PFSK-1 (cell line): ENCODE data around the gene OR8A1.

Source experiments
- FOXP2 ChIP-seq: optimal IDR thresholded peaks from 2 replicates; pipeline ENCODE3; 2011; ENCODE audit warnings: borderline replicate concordance, control low read depth, inconsistent platforms; ENCODE audit not compliant: insufficient read depth; ENCODE audit errors: extremely low read length, extremely low read depth
- POLR2AphosphoS5 ChIP-seq: IDR thresholded peaks from 2 replicates; pipeline ENCODE4 v1.6.1; 2012; ENCODE audit warnings: low read depth, mild to moderate bottlenecking, control low read depth, low read length, moderate library complexity
- SIN3A ChIP-seq: IDR thresholded peaks from 2 replicates; pipeline ENCODE4 v1.6.1; 2012; ENCODE audit warnings: mild to moderate bottlenecking, low read length, moderate library complexity, borderline replicate concordance; ENCODE audit not compliant: insufficient read depth
- TAF1 ChIP-seq: IDR thresholded peaks from 2 replicates; pipeline ENCODE4 v1.6.1; 2012; ENCODE audit warnings: low read length, control low read depth, borderline replicate concordance; ENCODE audit not compliant: insufficient read depth
- TF ChIP-seq, protein P1 (sequence below), 2 experiments: IDR thresholded peaks; 2 replicates each; pipeline versions ENCODE4 v1.6.1 to v1.8.0; 2011 to 2012; ENCODE audit warnings: low read depth in 2 of 2, low read length in 2 of 2, control low read depth in 1 of 2, inconsistent platforms in 1 of 2, mild to moderate bottlenecking in 1 of 2, moderate library complexity in 1 of 2; ENCODE audit not compliant: insufficient read depth in 1 of 2

The OR8A1 gene

DNA sequence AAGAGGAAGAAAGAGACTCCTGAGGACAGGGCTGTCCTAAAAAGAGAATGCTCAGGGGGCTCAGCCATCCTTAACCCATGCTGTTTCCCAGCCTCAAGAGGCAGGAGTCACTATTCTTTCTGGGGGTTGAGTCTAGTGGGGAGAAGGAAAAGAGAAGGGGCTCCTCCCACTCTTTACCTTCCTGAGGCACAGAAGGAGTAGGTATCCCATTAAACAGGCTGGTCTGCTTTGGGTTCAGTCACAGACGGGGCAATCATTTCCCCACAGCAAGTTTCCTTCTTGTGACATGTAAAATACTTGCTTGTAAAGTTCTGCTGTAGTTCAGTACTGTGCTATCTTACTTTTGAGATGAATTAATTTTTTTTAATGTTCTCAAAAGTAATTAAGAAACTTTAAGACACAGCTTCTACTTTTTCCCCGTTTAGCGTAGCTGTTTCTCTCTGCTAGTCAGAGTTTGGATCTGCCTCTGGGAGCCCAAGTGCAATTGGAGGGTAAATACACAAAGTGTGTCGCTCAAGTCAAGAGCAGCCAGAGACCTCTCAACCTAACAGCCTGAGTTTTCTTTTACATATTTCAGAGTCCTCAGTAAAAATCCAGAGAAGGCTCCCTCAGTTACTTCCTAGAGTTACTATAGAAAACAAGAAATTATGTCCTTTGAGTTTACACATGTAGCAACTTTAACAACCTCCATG, 15.0 kb downstream of the OR8A1 start:
- TF ChIP-seq FOXP2: no peak
- no peak for TF ChIP-seq POLR2AphosphoS5
- no peak for TF ChIP-seq SIN3A
- TF ChIP-seq TAF1: no peak
- TF ChIP-seq, protein P1, sequence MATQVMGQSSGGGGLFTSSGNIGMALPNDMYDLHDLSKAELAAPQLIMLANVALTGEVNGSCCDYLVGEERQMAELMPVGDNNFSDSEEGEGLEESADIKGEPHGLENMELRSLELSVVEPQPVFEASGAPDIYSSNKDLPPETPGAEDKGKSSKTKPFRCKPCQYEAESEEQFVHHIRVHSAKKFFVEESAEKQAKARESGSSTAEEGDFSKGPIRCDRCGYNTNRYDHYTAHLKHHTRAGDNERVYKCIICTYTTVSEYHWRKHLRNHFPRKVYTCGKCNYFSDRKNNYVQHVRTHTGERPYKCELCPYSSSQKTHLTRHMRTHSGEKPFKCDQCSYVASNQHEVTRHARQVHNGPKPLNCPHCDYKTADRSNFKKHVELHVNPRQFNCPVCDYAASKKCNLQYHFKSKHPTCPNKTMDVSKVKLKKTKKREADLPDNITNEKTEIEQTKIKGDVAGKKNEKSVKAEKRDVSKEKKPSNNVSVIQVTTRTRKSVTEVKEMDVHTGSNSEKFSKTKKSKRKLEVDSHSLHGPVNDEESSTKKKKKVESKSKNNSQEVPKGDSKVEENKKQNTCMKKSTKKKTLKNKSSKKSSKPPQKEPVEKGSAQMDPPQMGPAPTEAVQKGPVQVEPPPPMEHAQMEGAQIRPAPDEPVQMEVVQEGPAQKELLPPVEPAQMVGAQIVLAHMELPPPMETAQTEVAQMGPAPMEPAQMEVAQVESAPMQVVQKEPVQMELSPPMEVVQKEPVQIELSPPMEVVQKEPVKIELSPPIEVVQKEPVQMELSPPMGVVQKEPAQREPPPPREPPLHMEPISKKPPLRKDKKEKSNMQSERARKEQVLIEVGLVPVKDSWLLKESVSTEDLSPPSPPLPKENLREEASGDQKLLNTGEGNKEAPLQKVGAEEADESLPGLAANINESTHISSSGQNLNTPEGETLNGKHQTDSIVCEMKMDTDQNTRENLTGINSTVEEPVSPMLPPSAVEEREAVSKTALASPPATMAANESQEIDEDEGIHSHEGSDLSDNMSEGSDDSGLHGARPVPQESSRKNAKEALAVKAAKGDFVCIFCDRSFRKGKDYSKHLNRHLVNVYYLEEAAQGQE (IDR thresholded peaks at IDR 0.05; ENCODE audit: insufficient read depth in 1 of 2, low read depth in 2 of 2, low read length in 2 of 2): no peak

DNA sequence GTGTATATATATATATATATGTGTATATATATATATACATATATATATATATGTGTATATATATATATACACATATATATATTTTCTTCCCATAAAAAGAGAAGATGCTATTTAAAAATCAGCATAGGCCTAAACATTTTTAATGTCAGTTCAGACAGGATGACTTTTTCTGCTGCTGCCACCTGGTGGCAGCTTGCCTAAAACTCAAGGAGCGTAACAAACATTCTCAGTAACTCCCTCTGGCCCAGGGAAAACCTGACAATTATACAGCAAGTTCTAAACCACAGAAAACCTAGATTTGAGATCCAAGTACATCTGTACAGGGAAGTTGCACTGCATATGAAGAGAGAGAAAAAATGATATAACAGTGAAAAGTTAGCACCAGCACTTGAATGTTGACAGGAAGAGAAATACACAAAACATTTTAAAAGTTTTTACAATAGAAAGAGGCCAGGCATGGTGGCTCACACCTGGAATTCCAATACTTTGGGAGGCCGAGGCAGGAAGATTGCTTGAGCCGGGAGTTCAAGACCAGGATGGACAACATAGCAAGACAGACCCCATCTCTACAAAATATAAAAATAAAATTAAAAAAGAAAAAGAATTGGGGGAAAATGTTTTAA, 16.6 kb downstream of the OR8A1 start:
- no peak for TF ChIP-seq TAF1
- TF ChIP-seq FOXP2: no peak
- no peak for TF ChIP-seq POLR2AphosphoS5
- TF ChIP-seq, protein P1 (IDR thresholded peaks at IDR 0.05; ENCODE audit: insufficient read depth in 1 of 2, low read depth in 2 of 2, low read length in 2 of 2): no peak
- TF ChIP-seq SIN3A: no peak

DNA sequence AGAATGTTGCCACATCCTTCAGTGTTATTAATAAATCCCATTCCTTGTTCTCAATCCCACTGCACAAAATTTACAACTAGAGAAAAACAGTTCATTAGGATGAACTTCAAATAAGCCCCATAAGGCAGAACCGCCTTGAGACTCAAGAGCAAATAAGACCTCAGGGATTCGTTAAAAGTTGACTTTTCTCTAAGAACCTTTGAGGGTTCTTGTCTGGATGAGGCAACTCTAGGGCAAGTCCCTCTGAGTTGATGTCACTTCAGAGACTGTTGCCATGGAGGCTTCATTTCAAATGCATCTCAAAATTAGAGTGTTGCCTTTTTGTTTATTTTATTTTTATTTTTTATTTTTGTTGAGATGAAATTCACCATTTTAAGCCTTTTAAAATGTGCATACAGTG, 21.6 kb downstream of the OR8A1 start:
- TF ChIP-seq POLR2AphosphoS5 (no peak), FOXP2 (no peak), SIN3A (no peak), TAF1 (no peak)

DNA sequence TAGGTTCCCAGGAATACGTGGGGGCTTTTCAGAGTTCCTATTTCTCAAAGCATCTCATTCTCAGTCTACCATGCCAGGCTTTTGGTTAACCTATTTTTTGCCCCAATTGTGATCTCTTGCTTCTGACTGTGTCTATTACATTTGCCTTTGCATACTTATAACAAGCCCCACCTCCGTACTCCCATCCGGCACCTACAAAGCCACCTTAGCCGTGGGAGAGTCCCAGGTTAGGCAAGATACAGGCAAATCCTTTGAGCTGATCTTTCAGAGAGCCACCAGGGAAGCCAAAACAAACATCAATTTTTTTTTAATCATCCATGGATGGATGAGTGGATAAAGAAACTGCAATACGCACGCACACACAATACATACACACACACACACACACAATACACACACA, 22.8 kb downstream of the OR8A1 start:
- no peak for TF ChIP-seq TAF1
- TF ChIP-seq, protein P1 (IDR thresholded peaks at IDR 0.05; ENCODE audit: insufficient read depth in 1 of 2, low read depth in 2 of 2, low read length in 2 of 2): no peak
- no peak for TF ChIP-seq SIN3A
- TF ChIP-seq POLR2AphosphoS5: no peak
- TF ChIP-seq FOXP2: no peak

DNA sequence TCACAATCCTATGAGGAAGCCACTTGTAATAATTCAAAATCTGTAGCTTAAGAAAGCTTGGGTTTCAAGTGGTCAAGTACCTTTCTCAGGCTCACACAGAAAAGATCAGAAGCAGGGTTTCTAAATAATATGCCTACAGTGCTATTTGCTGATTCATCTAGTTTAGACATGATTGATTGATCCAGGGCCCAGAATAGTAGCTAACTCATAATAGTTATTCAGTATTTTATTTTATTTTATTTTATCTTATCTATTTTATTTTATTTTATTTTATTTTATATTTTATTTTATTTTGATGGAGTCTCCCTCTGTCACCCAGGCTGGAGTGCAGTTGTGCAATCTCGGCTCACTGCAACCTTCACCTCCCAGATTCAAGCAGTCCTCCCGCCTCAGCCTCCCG, 25.5 kb downstream of the OR8A1 start:
- TF ChIP-seq, protein P1 (IDR thresholded peaks at IDR 0.05; ENCODE audit: insufficient read depth in 1 of 2, low read depth in 2 of 2, low read length in 2 of 2): no peak
- no peak for TF ChIP-seq POLR2AphosphoS5
- no peak for TF ChIP-seq SIN3A
- TF ChIP-seq TAF1: no peak
- no peak for TF ChIP-seq FOXP2
